ENCODE results near the gene PPP2R2D.

Gene PPP2R2D

DNA sequence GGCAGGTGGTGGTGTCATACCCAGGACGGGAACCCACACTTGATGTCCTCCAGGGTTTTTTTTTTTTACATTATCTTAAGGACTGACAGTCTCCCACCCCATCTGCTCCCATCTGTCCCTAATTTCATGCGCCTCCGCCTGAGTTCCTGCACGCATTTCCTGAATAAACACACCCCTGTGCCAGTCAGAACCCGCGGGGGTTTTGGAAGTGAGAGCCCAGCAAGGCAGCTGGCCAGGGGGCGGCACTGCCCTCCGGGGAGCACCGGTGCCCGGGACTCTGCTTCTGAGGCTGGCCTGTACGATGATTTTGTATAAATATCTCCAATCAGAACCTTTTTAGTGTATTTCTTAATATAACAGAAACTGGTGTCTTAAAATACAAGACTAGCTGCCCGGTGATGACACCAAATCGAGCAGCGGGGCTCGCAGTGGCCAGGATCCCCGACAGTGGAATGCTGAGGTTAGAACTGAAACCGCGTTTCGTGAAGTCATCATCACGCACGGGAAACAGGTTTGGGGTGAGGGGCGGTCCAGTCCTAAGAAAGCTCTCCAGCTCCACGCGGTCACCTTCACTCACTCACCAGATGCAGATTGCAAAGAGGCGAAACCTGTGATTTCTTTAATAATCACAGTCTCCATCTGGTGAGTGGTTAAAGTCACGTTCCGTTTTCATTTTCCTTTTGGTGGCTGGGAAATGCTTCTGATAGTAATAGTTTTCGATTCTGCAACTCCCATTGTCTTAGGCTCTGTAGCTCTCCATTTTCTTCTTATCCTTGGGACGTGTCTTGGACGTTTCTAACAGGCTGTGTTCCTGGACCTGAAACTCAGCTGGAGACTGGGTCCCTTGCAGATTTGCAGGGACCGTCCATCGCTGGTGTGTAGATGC, 61.2 kb downstream of the PPP2R2D start:
- no peak overlapping the region for H3K4me3 ChIP-seq (ENCODE audit: low read depth, low read length)
- TF ChIP-seq, protein P1, sequence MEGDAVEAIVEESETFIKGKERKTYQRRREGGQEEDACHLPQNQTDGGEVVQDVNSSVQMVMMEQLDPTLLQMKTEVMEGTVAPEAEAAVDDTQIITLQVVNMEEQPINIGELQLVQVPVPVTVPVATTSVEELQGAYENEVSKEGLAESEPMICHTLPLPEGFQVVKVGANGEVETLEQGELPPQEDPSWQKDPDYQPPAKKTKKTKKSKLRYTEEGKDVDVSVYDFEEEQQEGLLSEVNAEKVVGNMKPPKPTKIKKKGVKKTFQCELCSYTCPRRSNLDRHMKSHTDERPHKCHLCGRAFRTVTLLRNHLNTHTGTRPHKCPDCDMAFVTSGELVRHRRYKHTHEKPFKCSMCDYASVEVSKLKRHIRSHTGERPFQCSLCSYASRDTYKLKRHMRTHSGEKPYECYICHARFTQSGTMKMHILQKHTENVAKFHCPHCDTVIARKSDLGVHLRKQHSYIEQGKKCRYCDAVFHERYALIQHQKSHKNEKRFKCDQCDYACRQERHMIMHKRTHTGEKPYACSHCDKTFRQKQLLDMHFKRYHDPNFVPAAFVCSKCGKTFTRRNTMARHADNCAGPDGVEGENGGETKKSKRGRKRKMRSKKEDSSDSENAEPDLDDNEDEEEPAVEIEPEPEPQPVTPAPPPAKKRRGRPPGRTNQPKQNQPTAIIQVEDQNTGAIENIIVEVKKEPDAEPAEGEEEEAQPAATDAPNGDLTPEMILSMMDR (IDR thresholded peaks at IDR 0.05; ENCODE audit: insufficient read depth, low read length, missing control alignments), result no peak
- DNase-seq (ENCODE audit: low read depth, low spot score), result no peak
- ChIA-PET CTCF (interaction anchor here (0.6 kb wide), 1 partner anchor 26 kb away, joined by 3 read pairs; no protein-coding TSS in a partner anchor), POLR2A (interaction anchor here (1.2 kb wide), 1 partner anchor 16 kb away, joined by 3 read pairs; no protein-coding TSS in a partner anchor)

DNA sequence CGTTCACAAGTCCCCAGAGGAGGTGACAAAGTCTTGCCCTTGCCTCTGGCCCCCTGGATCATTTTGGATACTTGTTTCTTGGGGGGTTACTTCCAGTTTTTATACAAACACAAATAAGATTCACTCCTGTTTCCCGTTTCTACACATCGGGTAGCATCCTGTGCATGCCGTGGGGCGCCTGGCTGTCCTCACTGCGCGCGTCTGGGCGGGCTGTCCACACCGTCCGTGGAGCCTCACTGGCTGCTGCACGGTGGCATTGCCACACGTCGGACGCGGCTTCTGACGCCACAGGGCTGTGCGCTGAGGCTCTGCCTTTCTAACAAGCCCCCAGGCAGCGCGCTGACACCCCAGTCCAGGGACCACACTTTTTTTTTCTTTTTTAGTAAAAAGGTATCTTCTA, 62.5 kb downstream of the PPP2R2D start:
- ChIA-PET POLR2A (no interaction called here), CTCF (no interaction called here)
- no peak for DNase-seq (ENCODE audit: low read depth, low spot score)
- TF ChIP-seq, protein P1 (IDR thresholded peaks at IDR 0.05; ENCODE audit: insufficient read depth, low read length, missing control alignments), result no peak
- no peak overlapping the region for H3K4me3 ChIP-seq (ENCODE audit: low read depth, low read length)

DNA sequence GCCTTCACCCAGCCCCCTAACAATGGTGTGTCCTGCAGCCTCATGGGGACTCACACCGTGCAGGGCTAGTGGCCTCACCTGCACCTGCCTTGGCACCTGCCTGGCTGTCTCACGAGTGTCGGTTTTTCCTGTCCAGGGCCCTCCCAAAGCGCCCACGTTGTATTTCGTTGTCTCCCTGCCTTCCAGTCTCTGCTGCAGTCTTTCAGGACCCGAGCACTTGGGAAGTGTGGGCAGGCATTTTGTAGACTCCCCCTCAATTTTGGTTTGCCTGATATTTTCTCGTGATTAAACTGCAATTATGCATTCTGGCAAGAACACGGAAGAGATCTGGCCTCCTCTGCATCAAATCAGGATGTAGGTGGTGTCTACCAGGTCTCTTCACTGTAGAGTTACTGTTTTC, 63.0 kb downstream of the PPP2R2D start:
- TF ChIP-seq, protein P1 (IDR thresholded peaks at IDR 0.05; ENCODE audit: insufficient read depth, low read length, missing control alignments), result no peak
- DNase-seq (ENCODE audit: low read depth, low spot score), result no peak
- H3K4me3 ChIP-seq (ENCODE audit: low read depth, low read length), result no peak overlapping the region
- POLR2A ChIA-PET, result interaction anchor here (0.9 kb wide), 1 partner anchor 17 kb away, joined by 3 read pairs; no protein-coding TSS in a partner anchor
- CTCF ChIA-PET, result no interaction called here

DNA sequence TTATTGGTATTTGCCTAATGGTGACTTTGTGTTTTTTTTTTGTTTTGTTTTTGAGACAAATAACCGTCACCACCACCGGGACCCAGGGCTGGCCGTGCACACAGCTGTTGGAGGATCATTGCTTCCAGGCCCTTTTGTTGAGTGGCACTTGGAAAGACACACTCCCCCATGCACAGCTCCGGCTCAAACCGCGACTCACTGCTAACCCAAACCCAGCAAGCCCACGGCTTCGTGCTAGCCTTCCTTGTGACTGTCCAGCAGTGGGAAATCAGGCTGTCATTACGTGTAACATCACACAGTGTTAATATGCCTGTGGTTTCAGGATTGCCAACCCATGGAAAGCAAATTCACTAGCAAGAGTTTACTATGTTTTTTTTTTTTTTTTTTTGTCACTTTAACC, 63.5 kb downstream of the PPP2R2D start:
- DNase-seq (ENCODE audit: low read depth, low spot score), result no peak
- H3K4me3 ChIP-seq (ENCODE audit: low read depth, low read length), result no peak overlapping the region
- POLR2A ChIA-PET, result interaction anchor here (0.7 to 0.9 kb wide), 2 partner anchors 11 to 16 kb away, joined by 3 to 4 read pairs; no protein-coding TSS in a partner anchor
- CTCF ChIA-PET, result interaction anchor here (1.4 to 2.5 kb wide), 2 partner anchors 10 to 79 kb away, joined by 4 to 7 read pairs; no protein-coding TSS in a partner anchor
- TF ChIP-seq, protein P1 (IDR thresholded peaks at IDR 0.05; ENCODE audit: insufficient read depth, low read length, missing control alignments), result no peak

DNA sequence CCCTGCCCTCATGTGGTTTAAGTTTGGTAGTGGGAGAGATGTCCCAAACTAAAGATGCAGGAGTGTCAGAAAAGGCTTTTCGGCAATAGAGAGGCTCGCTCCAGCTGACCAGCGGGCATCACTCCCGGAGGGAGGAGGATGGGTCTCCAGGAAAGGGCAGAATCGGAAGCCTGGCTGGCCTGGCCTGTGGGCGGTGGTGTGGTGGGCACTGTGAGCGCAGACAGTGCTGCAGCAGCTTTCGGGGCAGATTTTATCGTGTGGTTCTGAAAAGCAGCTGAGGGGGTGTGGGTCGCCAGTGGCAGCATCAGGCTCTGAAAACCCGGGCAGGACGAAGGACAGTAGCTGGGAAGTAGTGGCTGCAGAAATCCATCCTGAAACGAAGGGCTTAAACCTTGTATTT, 68.1 kb downstream of the PPP2R2D start:
- TF ChIP-seq, protein P1 (IDR thresholded peaks at IDR 0.05; ENCODE audit: insufficient read depth, low read length, missing control alignments), result no peak
- POLR2A ChIA-PET, result no interaction called here
- DNase-seq (ENCODE audit: low read depth, low spot score), result no peak
- CTCF ChIA-PET, result interaction anchor here (1.0 to 1.3 kb wide), 2 partner anchors 54 to 83 kb away, joined by 3 read pairs; no protein-coding TSS in a partner anchor
- H3K4me3 ChIP-seq (ENCODE audit: low read depth, low read length), result no peak overlapping the region

DNA sequence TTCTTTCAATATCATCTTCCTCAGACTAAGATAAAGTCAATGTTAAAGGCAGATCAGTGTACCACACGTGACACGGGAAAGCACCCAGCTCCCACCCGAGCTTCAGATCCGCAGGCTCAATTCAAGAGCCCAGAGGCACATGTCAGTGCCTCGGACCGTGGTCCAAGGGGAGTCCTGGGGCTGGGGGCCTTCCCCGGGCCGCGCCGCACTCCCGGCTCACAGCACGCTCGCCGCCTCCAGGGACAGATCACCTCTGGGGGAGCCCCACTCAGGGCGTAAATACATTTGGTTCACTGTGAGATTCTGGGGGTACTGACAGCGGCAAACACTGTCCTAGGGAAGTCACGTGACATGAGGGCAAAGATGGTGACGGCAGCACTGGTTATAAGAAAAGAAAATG, 70.1 kb downstream of the PPP2R2D start:
- DNase-seq (ENCODE audit: low read depth, low spot score), result no peak
- TF ChIP-seq, protein P1 (IDR thresholded peaks at IDR 0.05; ENCODE audit: insufficient read depth, low read length, missing control alignments), result no peak
- CTCF ChIA-PET, result no interaction called here
- H3K4me3 ChIP-seq (ENCODE audit: low read depth, low read length), result no peak overlapping the region
- POLR2A ChIA-PET, result no interaction called here
